Colon (tissue), 2 donors: ENCODE data around the gene ANKRD36B.
A peak's percentile ranks its signal among the peaks of the same experiment; 100 is the strongest.
"Not testable (repeated sequence)": the region's sequence is repeated elsewhere in the genome, so short reads cannot be mapped to it uniquely, and the experiment has no call there.

Experiments used
- FAIRE-seq: peaks from 2 replicates; lab custom pipeline; 2012; peaks lifted over from hg19 to GRCh38; lab: Jason Lieb, UNC
- donor health status: control.
- donor health status: control.

ANKRD36B gene

GRCh38 chr2:97549058-97549457 lies 40.6 kb downstream of the ANKRD36B start:
- FAIRE-seq = peak; percentile 75

GRCh38 chr2:97548536-97548935 lies 41.1 kb downstream of the ANKRD36B start:
- FAIRE-seq = not testable (repeated sequence)

- no peak for FAIRE-seq
Observed at GRCh38 chr2:97546711-97547110, 43.0 kb downstream of the ANKRD36B start.

- FAIRE-seq = not testable (repeated sequence)
Observed at GRCh38 chr2:97544911-97545310, 44.8 kb downstream of the ANKRD36B start.

GRCh38 chr2:97525904-97526303 lies 63.8 kb downstream of the ANKRD36B start:
- not testable (repeated sequence) for FAIRE-seq

- FAIRE-seq = not testable (repeated sequence)
Observed at GRCh38 chr2:97523816-97524215, 65.9 kb downstream of the ANKRD36B start.

GRCh38 chr2:97522916-97523555 lies 66.6 kb downstream of the ANKRD36B start:
- not testable (repeated sequence) for FAIRE-seq

GRCh38 chr2:97495651-97496050 lies 94.0 kb downstream of the ANKRD36B start:
- FAIRE-seq = not testable (repeated sequence)

- not testable (repeated sequence) for FAIRE-seq
Observed at GRCh38 chr2:97490141-97490540, 99.5 kb downstream of the ANKRD36B start.
